Posterior vena cava (tissue), 2 donors: Measurements from ENCODE around the gene TRAF3. TPM values are rescaled to one million over a fixed set of nuclear protein-coding genes. Genes with fewer than 3 reads are reported as not detected.

Experiments used
- DNase-seq: peaks from one replicate; pipeline ENCODE4 v3.0.0-alpha.2; 2020; ENCODE audit warnings: low spot score
- intact Hi-C, 2 donors: fragments of 100-400 bp; cut with DNase I; formaldehyde crosslinking; loops; one replicate each; pipeline versions ENCODE4 v1.14.1 to v1.14.2; 2022 to 2023
- total RNA-seq, 2 donors: library from RNA; stranded (reverse); fragmentation: NEBNext Ultra II Directional; extraction: Animal tissue kit (Norgen Biotek cat#: 25700); gene quantifications; one replicate each; pipeline ENCODE4 v1.2.1, GENCODE V29; 2021
- donor health status: DM: yes; HTN: yes; CAD: no.
- donor health status: DM: yes; HTN: yes; CAD: no.

The TRAF3 gene
- total RNA-seq, 2 donors from 2014 or later, result 17.8 to 28.0 TPM

DNA sequence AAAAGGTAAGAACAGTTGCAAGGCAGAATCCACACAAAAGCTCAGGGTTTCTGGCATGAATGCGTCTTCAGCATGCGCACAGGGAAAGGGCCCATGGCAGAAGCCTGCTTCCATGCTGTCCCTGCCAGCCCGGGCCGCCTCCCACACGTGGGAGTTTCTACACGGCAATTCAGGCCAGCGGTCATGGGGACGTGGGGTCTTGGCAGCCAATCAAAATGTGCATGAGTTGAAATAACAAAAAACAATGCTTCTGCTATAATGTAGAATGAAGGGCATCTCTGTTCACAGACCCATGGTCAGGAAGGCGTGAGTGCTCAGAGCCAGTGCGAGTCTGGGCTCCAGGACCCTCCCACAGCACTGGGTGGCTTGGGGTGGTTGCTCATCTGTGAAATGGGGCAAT, 173.8 kb downstream of the TRAF3 start:
- intact Hi-C loops, result no loop called here
- no peak for DNase-seq

DNA sequence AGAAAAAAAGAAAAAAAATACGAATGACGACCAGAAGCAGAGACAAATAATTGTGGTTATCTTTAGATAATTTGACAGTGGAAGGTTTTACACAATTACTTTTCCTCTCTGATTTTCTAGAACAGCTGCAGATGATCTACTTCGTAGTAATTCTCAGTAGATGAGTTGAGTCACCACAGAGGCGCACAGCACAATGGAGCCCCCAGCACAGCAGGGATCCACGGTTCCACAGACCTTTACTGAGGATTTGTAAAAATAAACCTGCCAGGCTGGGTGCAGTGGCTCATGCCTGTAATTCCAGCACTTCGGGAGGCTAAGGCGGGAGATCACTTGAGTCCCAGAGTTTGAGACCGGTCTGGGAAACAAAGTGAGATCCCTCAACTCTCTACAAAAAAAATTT, 174.6 kb downstream of the TRAF3 start:
- DNase-seq, result no peak
- intact Hi-C loops, result no loop called here

GRCh38 chr14:102952276-102952675, 175.0 kb downstream of the TRAF3 start:
- intact Hi-C loops, result no loop called here
- DNase-seq, result no peak

- DNase-seq, result no peak
- intact Hi-C loops, result no loop called here
These were observed 175.9 kb downstream of the TRAF3 start for GRCh38 chr14:102953100-102953499.

DNA sequence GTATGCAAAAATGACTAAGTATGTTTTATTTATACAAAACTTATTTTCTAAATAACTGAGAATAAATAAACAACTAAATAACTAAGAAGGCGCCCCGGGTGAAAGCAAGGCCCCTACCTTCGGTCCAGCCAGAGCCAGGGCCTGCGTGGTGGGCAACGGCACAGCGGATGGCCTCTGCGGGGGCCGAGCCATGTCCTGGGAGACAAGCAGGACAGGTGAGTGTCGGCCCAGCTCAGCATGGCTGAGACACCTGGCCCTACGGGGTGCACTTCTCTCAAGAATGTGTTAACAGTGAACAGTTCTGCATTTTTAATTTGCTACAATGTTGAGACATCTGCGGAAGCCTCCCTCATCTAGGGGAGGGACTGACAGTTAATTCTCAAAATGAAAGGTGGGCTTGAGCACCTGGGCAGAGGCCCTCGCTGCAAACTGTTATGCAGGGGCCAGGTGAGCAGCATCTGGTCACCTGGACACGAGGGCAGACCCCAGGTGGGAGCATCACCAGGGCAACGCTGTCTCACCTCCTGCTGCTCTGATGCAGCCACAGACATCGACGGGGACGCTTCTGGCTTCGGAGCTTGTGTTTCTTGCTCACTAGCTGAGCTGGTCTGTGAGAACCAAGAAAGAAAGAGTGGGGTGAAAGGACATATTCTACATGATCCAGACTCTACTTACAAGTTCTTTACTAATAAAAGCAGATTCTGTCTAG, 177.0 kb downstream of the TRAF3 start:
- intact Hi-C loops, result no loop called here
- DNase-seq, result no peak

- DNase-seq, result no peak
- intact Hi-C loops, result no loop called here
These were observed 178.6 kb downstream of the TRAF3 start for GRCh38 chr14:102955636-102956408.

GRCh38 chr14:102957222-102957621, 180.0 kb downstream of the TRAF3 start:
- DNase-seq, result no peak
- intact Hi-C loops, result no loop called here

DNA sequence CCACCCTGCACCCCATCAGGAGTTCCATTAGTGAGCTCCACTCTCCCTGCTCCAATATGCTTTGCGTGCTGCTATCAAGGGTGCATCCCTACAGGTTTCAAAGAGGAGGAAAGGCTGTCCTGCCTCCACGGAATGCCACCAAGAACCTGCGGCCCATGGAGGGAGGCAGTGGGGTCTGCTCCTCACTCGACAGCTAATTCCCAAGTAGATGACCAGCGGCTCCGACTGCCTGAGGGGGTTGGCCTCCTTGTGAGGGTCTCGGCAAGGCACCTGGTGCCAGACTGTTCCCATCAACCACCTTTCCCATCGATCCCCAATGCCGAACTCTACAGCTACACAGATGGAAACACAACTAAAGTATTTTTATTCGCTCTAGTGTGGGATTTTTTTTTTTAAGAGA, 181.2 kb downstream of the TRAF3 start:
- no peak for DNase-seq
- intact Hi-C loops, result no loop called here

Other genes starting within 250 kb of the TRAF3 start
- gene RCOR1, start 184.8 kb upstream of the TRAF3 start, total RNA-seq, result 10 to 100 TPM; 12.6 to 15.4 TPM
- gene AMN, start 145.2 kb downstream of the TRAF3 start, total RNA-seq, result under 1 TPM in 1 of 2 donors, not detected in 1; 0.10 TPM